Liver (tissue), 9 donors: ENCODE data around the gene PRPF19. TPM values are rescaled to one million over a fixed set of nuclear protein-coding genes. Genes with fewer than 3 reads are reported as not detected.
A peak's percentile ranks its signal among the peaks of the same experiment; 100 is the strongest.

ENCODE experiments used
- DNase-seq: peaks from one replicate; pipeline ENCODE4 v3.0.0-alpha.2; 2017; ENCODE audit warnings: low spot score
- H3K27ac ChIP-seq, 2 donors: one replicate each; pipeline ENCODE4 v1.7.0; 2013; ENCODE audit warnings: inconsistent platforms in 2 of 2, low read length in 2 of 2, control low read depth in 1 of 2, low read depth in 1 of 2, mild to moderate bottlenecking in 1 of 2
- H3K27me3 ChIP-seq, 4 donors: one replicate each; pipeline versions ENCODE4 v1.6.1 to v1.7.0; 2013; ENCODE audit warnings: low read length in 3 of 4, inconsistent platforms in 1 of 4, mild to moderate bottlenecking in 1 of 4, moderate library complexity in 1 of 4; ENCODE audit not compliant: control insufficient read depth in 4 of 4, insufficient read depth in 4 of 4
- H3K36me3 ChIP-seq, 4 donors: one replicate each; pipeline versions ENCODE4 v1.6.1 to v1.7.0; 2013; ENCODE audit warnings: low read length in 3 of 4, mild to moderate bottlenecking in 3 of 4, low read depth in 1 of 4, moderate library complexity in 1 of 4; ENCODE audit not compliant: control insufficient read depth in 4 of 4, insufficient read depth in 3 of 4
- H3K4me1 ChIP-seq, 4 donors: one replicate each; pipeline versions ENCODE4 v1.6.1 to v1.7.0; 2013; ENCODE audit warnings: low read length in 3 of 4, mild to moderate bottlenecking in 3 of 4, moderate library complexity in 1 of 4; ENCODE audit not compliant: control insufficient read depth in 4 of 4, insufficient read depth in 4 of 4
- H3K4me3 ChIP-seq, 3 donors: one replicate each; pipeline versions ENCODE4 v1.6.1 to v1.7.0; 2013; ENCODE audit warnings: low read length in 3 of 3, control low read depth in 1 of 3, low read depth in 1 of 3, mild to moderate bottlenecking in 1 of 3
- H3K9ac ChIP-seq, 2 donors: one replicate each; pipeline ENCODE4 v1.7.0; 2013; ENCODE audit warnings: low read length in 2 of 2, mild to moderate bottlenecking in 2 of 2, moderate library complexity in 2 of 2, control low read depth in 1 of 2, low read depth in 1 of 2
- H3K9me3 ChIP-seq, 4 donors: one replicate each; pipeline versions ENCODE4 v1.6.1 to v1.7.0; 2013; ENCODE audit warnings: low read length in 3 of 4; ENCODE audit not compliant: control insufficient read depth in 4 of 4
- CTCF ChIP-seq: fragments of 150-350 bp; IDR thresholded peaks from 2 replicates; pipeline ENCODE4 v1.5.1; 2017; ENCODE audit warnings: improper control_type of control experiment, low read depth, low read length; ENCODE audit not compliant: missing input control
- EGR1 ChIP-seq, 2 donors: IDR thresholded peaks; 2 replicates each; pipeline ENCODE4 v1.6.1; 2016 to 2018; ENCODE audit warnings: antibody characterized with exemption in 2 of 2, low read depth in 2 of 2
- FOXA1 ChIP-seq: IDR thresholded peaks from 2 replicates; pipeline ENCODE4 v1.6.1; 2016; ENCODE audit warnings: antibody characterized with exemption
- FOXA2 ChIP-seq: IDR thresholded peaks from 2 replicates; pipeline ENCODE4 v1.6.1; 2016; ENCODE audit warnings: antibody characterized with exemption
- GABPA ChIP-seq, 2 donors: IDR thresholded peaks in 1 of 2; conservative IDR thresholded peaks in 1 of 2; 2 replicates each; pipeline ENCODE4 v1.6.1; 2016; ENCODE audit warnings: antibody characterized with exemption in 2 of 2, mild to moderate bottlenecking in 1 of 2, moderate library complexity in 1 of 2
- HNF4A ChIP-seq, 2 donors: conservative IDR thresholded peaks; 2 replicates each; pipeline ENCODE4 v1.6.1; 2016; ENCODE audit warnings: antibody characterized with exemption in 2 of 2, mild to moderate bottlenecking in 2 of 2
- HNF4G ChIP-seq: IDR thresholded peaks from 2 replicates; pipeline ENCODE4 v1.6.1; 2016; ENCODE audit warnings: antibody characterized with exemption
- JUND ChIP-seq, 2 donors: IDR thresholded peaks; 2 replicates each; pipeline ENCODE4 v1.6.1; 2016; ENCODE audit warnings: antibody characterized with exemption in 2 of 2
- MAX ChIP-seq: IDR thresholded peaks from 2 replicates; pipeline ENCODE4 v1.6.1; 2016; ENCODE audit warnings: antibody characterized with exemption
- NR2F2 ChIP-seq: IDR thresholded peaks from 2 replicates; pipeline ENCODE4 v1.6.1; 2016; ENCODE audit warnings: antibody characterized with exemption
- RXRA ChIP-seq, 2 donors: IDR thresholded peaks; 2 replicates each; pipeline ENCODE4 v1.6.1; 2017 to 2018; ENCODE audit warnings: antibody characterized with exemption in 2 of 2, mild to moderate bottlenecking in 1 of 2
- SP1 ChIP-seq: IDR thresholded peaks from 2 replicates; pipeline ENCODE4 v1.6.1; 2018; ENCODE audit warnings: antibody characterized with exemption, mild to moderate bottlenecking
- TAF1 ChIP-seq: conservative IDR thresholded peaks from 2 replicates; pipeline ENCODE4 v1.6.1; 2016; ENCODE audit warnings: antibody characterized with exemption, mild to moderate bottlenecking
- YY1 ChIP-seq: IDR thresholded peaks from 2 replicates; pipeline ENCODE4 v1.6.1; 2016; ENCODE audit warnings: antibody characterized with exemption, mild to moderate bottlenecking
- ZBTB33 ChIP-seq: IDR thresholded peaks from 2 replicates; pipeline ENCODE4 v1.6.1; 2016; ENCODE audit warnings: antibody characterized with exemption
- WGBS: extraction: QIAGEN DNeasy Blood & Tissue Kit; methylation state at CpG from one replicate; pipeline ENCODE4 v1.1.7; 2013; 5-methylcytosine and 5-hydroxymethylcytosine counted together
- polyA plus RNA-seq, 2 donors: library from polyadenylated mRNA; stranded (reverse) in 1 of 2; unstranded in 1 of 2; fragments of 200-250 nt in 1 of 2; fragments of >200 nt in 1 of 2; fragmentation: Nextera tagmentation in 1 of 2; extraction: Ambion mirVana in 1 of 2; gene quantifications; one replicate each; pipeline versions ENCODE4 v1.2.1 to v1.2.3, GENCODE V29; 2013 to 2015
- total RNA-seq, 2 donors: library from RNA; depleted of rRNA; stranded (reverse); fragments of >200 nt; gene quantifications; one replicate each; pipeline ENCODE4 v1.2.3, GENCODE V29; 2014
- donor health status: healthy.
- donor health status: healthy.
- donor health status: healthy.
- donor health status: healthy.
- donor health status: healthy.

PRPF19 gene
- total and polyA plus RNA-seq, 4 donors: 25.4 to 57.1 (median 40.4) TPM

GRCh38 chr11:60938500-60938899, 32.1 kb upstream of the PRPF19 start (continued):
- TF ChIP-seq CTCF (no peak), SP1 (no peak), FOXA2 (no peak), HNF4G (no peak), RXRA (IDR thresholded peaks at IDR 0.05) (no peak), GABPA (IDR thresholded peaks at IDR 0.05 in 1 of 2, conservative IDR thresholded peaks at IDR 0.05 in 1 of 2) (no peak), EGR1 (IDR thresholded peaks at IDR 0.05; ENCODE audit: low read depth in 2 of 2) (no peak), MAX (no peak)

- no peaks in the 10 kb centered on the region for H3K9me3 ChIP-seq
- H3K9ac ChIP-seq: no peak overlapping the region
- 94% methylated on average over 8 of the region's 8 CpGs for WGBS
- no peaks in the 10 kb centered on the region for H3K27me3 ChIP-seq
- H3K36me3 ChIP-seq: peaks cover 2 to 39% (median 12%) of the 10 kb centered on the region in 4 donors
- no peaks in the 10 kb centered on the region for H3K4me1 ChIP-seq
- H3K27ac ChIP-seq: no peak overlapping the region
- no peak overlapping the region for H3K4me3 ChIP-seq
- no peak for TF ChIP-seq MAX
- no peak for TF ChIP-seq HNF4A (conservative IDR thresholded peaks at IDR 0.05)
- TF ChIP-seq TAF1: no peak
- no peak for TF ChIP-seq GABPA (IDR thresholded peaks at IDR 0.05 in 1 of 2, conservative IDR thresholded peaks at IDR 0.05 in 1 of 2)
- TF ChIP-seq YY1: no peak
- no peak for TF ChIP-seq FOXA1
- TF ChIP-seq EGR1 (IDR thresholded peaks at IDR 0.05; ENCODE audit: low read depth in 2 of 2): no peak
- no peak for TF ChIP-seq RXRA (IDR thresholded peaks at IDR 0.05)
- no peak for TF ChIP-seq JUND (IDR thresholded peaks at IDR 0.05)
- TF ChIP-seq NR2F2: no peak
- DNase-seq: no peak
Observed at GRCh38 chr11:60937811-60938210, 31.4 kb upstream of the PRPF19 start.

GRCh38 chr11:60937144-60937527, 30.8 kb upstream of the PRPF19 start:
- no peak overlapping the region for H3K4me3 ChIP-seq
- no peak overlapping the region for H3K27ac ChIP-seq
- H3K9ac ChIP-seq: no peak overlapping the region
- H3K36me3 ChIP-seq: peaks cover 2 to 33% (median 11%) of the 10 kb centered on the region in 4 donors
- WGBS: 75% methylated on average over 12 of the region's 12 CpGs
- no peaks in the 10 kb centered on the region for H3K27me3 ChIP-seq
- no peaks in the 10 kb centered on the region for H3K4me1 ChIP-seq
- DNase-seq: no peak
- no peak for TF ChIP-seq HNF4G
- TF ChIP-seq ZBTB33: no peak
- TF ChIP-seq RXRA (IDR thresholded peaks at IDR 0.05): no peak
- peak; percentile 14 for TF ChIP-seq SP1
- peak; percentile 30 for TF ChIP-seq NR2F2
- H3K9me3 ChIP-seq: no peaks in the 10 kb centered on the region
